ENCODE measurements around the gene UFSP2. TPM values are rescaled to one million over a fixed set of nuclear protein-coding genes. Genes with fewer than 3 reads are reported as not detected.

The UFSP2 gene
- total and polyA plus RNA-seq, 2 experiments from 2014 or later, result 29.0 to 53.0 TPM

DNA sequence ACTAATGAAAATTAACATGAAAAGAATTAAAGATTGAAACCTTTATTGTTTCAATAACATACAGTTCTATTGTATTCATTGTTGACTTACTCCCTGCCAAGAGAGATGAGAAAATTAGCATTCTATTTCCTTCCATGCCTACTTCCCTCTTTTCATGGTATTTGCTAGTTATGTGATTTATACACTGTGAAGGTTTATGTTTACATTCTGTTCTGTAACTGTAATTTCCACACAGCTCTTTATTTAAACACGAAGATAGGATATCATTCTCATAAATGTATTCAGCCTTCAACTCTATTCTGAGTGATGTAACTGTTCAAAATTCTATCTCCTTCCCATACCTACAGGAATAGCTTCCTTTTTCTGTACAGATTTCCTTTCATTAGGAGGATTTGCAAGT is 39.1 kb upstream of the UFSP2 start:
- H3K36me3 Mint-ChIP-seq (ENCODE audit: low read depth), result no peaks in the 10 kb centered on the region
- TF ChIP-seq POLR2AphosphoS5 (IDR thresholded peaks at IDR 0.05; ENCODE audit: low read depth), result no peak
- no peak for TF ChIP-seq EZH2phosphoT487 (IDR thresholded peaks at IDR 0.05; ENCODE audit: unreplicated experiment)
- TF ChIP-seq JUNB (IDR thresholded peaks at IDR 0.05; ENCODE audit: unreplicated experiment), result no peak
- TF ChIP-seq NANOG (IDR thresholded peaks at IDR 0.05; ENCODE audit: borderline replicate concordance), result no peak
- TF ChIP-seq ZNF114 (CRISPR knock-in tag; IDR thresholded peaks at IDR 0.05), result no peak
- no peak for TF ChIP-seq ZNF331 (CRISPR knock-in tag; IDR thresholded peaks at IDR 0.05; ENCODE audit: low read depth)
- TF ChIP-seq STAT1 (IDR thresholded peaks at IDR 0.05; ENCODE audit: unreplicated experiment), result no peak
- TF ChIP-seq, protein P1, sequence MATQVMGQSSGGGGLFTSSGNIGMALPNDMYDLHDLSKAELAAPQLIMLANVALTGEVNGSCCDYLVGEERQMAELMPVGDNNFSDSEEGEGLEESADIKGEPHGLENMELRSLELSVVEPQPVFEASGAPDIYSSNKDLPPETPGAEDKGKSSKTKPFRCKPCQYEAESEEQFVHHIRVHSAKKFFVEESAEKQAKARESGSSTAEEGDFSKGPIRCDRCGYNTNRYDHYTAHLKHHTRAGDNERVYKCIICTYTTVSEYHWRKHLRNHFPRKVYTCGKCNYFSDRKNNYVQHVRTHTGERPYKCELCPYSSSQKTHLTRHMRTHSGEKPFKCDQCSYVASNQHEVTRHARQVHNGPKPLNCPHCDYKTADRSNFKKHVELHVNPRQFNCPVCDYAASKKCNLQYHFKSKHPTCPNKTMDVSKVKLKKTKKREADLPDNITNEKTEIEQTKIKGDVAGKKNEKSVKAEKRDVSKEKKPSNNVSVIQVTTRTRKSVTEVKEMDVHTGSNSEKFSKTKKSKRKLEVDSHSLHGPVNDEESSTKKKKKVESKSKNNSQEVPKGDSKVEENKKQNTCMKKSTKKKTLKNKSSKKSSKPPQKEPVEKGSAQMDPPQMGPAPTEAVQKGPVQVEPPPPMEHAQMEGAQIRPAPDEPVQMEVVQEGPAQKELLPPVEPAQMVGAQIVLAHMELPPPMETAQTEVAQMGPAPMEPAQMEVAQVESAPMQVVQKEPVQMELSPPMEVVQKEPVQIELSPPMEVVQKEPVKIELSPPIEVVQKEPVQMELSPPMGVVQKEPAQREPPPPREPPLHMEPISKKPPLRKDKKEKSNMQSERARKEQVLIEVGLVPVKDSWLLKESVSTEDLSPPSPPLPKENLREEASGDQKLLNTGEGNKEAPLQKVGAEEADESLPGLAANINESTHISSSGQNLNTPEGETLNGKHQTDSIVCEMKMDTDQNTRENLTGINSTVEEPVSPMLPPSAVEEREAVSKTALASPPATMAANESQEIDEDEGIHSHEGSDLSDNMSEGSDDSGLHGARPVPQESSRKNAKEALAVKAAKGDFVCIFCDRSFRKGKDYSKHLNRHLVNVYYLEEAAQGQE (IDR thresholded peaks at IDR 0.05; ENCODE audit: unreplicated experiment), result no peak
- no peak for TF ChIP-seq CREB1 (CRISPR knock-in tag; IDR thresholded peaks at IDR 0.05; ENCODE audit: low read depth)
- TF ChIP-seq EZH2 (IDR thresholded peaks at IDR 0.05; ENCODE audit: low read depth, unreplicated experiment), result no peak
- no peak for TF ChIP-seq CTCF (conservative IDR thresholded peaks at IDR 0.05; ENCODE audit: low read depth in 2 of 2)
- TF ChIP-seq ZNF462 (CRISPR knock-in tag; IDR thresholded peaks at IDR 0.05), result no peak
- TF ChIP-seq, protein P2, sequence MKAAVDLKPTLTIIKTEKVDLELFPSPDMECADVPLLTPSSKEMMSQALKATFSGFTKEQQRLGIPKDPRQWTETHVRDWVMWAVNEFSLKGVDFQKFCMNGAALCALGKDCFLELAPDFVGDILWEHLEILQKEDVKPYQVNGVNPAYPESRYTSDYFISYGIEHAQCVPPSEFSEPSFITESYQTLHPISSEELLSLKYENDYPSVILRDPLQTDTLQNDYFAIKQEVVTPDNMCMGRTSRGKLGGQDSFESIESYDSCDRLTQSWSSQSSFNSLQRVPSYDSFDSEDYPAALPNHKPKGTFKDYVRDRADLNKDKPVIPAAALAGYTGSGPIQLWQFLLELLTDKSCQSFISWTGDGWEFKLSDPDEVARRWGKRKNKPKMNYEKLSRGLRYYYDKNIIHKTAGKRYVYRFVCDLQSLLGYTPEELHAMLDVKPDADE (IDR thresholded peaks at IDR 0.05), result no peak
- no peak overlapping the region for H2AFZ ChIP-seq
- no peaks in the 10 kb centered on the region for H3K79me2 ChIP-seq (replicated peaks; ENCODE audit: insufficient read depth)
- H3K27ac Mint-ChIP-seq, result no peak overlapping the region
- H4K20me1 ChIP-seq (replicated peaks; ENCODE audit: insufficient read depth), result no peaks in the 10 kb centered on the region
- H3K27ac ChIP-seq (ENCODE audit: low read depth), result no peak overlapping the region
- no peak for ATAC-seq
- H3F3A ChIP-seq (replicated peaks; ENCODE audit: low read depth), result no peaks in the 10 kb centered on the region
- 0 out of 2 replicates have a peak, but pooled peaks cover under 1% of the 10 kb centered on the region for H3K27me3 ChIP-seq (ENCODE audit: insufficient read depth)
- H3K4me1 Mint-ChIP-seq, result peaks cover 27% of the 10 kb centered on the region
- H3K27me3 Mint-ChIP-seq (ENCODE audit: insufficient read depth, low read depth, poor library complexity), result peaks cover 13% of the 10 kb centered on the region
- H3K4me2 ChIP-seq, result no peak overlapping the region; the same call in 1 of the 2 replicates
- H3K9me3 Mint-ChIP-seq, result no peaks in the 10 kb centered on the region
- no peak for DNase-seq (ENCODE audit: low spot score)
- no peak overlapping the region for H3K4me3 Mint-ChIP-seq
- no peaks in the 10 kb centered on the region for H3K9me2 ChIP-seq (ENCODE audit: insufficient read depth)
- H3K36me3 ChIP-seq (ENCODE audit: insufficient read depth), result no peaks in the 10 kb centered on the region
- H3K4me3 ChIP-seq, result no peak overlapping the region
- peaks cover 5% of the 10 kb centered on the region; the same call in 1 of the 2 replicates for H3K4me1 ChIP-seq (ENCODE audit: insufficient read depth)
